Endothelial cell (in vitro differentiated cells): ENCODE measurements around the gene GLYR1. TPM values are rescaled to one million over a fixed set of nuclear protein-coding genes. Genes with fewer than 3 reads are reported as not detected.

Experiments
- DNase-seq: peaks from one replicate; pipeline ENCODE4 v3.0.0; 2021; ENCODE audit warnings: low spot score
- H3K27ac Mint-ChIP-seq: one replicate; pipeline ENCODE4 v1.8.0; 2021; ENCODE audit warnings: mixed read lengths, inconsistent platforms; ENCODE audit not compliant: unreplicated experiment
- H3K27me3 Mint-ChIP-seq: one replicate; pipeline ENCODE4 v1.8.0; 2021; ENCODE audit warnings: mild to moderate bottlenecking, moderate library complexity, mixed read lengths, inconsistent platforms; ENCODE audit not compliant: unreplicated experiment
- H3K36me3 Mint-ChIP-seq: one replicate; pipeline ENCODE4 v1.8.0; 2021; ENCODE audit warnings: mild to moderate bottlenecking, low read depth, mixed read lengths, inconsistent platforms; ENCODE audit not compliant: unreplicated experiment
- H3K4me1 Mint-ChIP-seq: one replicate; pipeline ENCODE4 v1.8.0; 2021; ENCODE audit warnings: mild to moderate bottlenecking, mixed read lengths, inconsistent platforms; ENCODE audit not compliant: unreplicated experiment
- H3K4me3 Mint-ChIP-seq: one replicate; pipeline ENCODE4 v1.8.0; 2021; ENCODE audit warnings: mild to moderate bottlenecking, mixed read lengths, inconsistent platforms; ENCODE audit not compliant: unreplicated experiment
- H3K9me3 Mint-ChIP-seq: one replicate; pipeline ENCODE4 v1.8.0; 2021; ENCODE audit warnings: mixed read lengths, inconsistent platforms; ENCODE audit not compliant: unreplicated experiment
- CTCF ChIP-seq: fragments of 200-600 bp; sonication (generic); IDR thresholded peaks from one replicate; pipeline ENCODE4 v1.5.0; 2021; ENCODE audit warnings: antibody characterized with exemption; ENCODE audit not compliant: unreplicated experiment
- total RNA-seq: library from RNA; stranded (reverse); fragmentation: NEBNext Ultra II Directional; extraction: Animal tissue kit (Norgen Biotek cat#: 25700); gene quantifications from one replicate; pipeline ENCODE4 v1.2.1, GENCODE V29; 2021; ENCODE audit not compliant: unreplicated experiment

The GLYR1 gene
- total RNA-seq, 1 donor from 2014 or later: 111 TPM

GRCh38 chr16:4763791-4764190 is 83.3 kb downstream of the GLYR1 start:
- Mint-ChIP-seq H3K4me1 (peaks cover 15% of the 10 kb centered on the region), H3K4me3 (no peak overlapping the region), H3K27me3 (peaks cover 10% of the 10 kb centered on the region), H3K9me3 (no peaks in the 10 kb centered on the region), H3K36me3 (peaks cover 49% of the 10 kb centered on the region), H3K27ac (no peak overlapping the region)
- no peak for DNase-seq
- TF ChIP-seq CTCF: no peak

GRCh38 chr16:4762205-4762604 is 84.9 kb downstream of the GLYR1 start:
- Mint-ChIP-seq H3K27ac (no peak overlapping the region), H3K4me3 (no peak overlapping the region), H3K9me3 (no peaks in the 10 kb centered on the region), H3K4me1 (peaks cover 8% of the 10 kb centered on the region), H3K27me3 (peaks cover 10% of the 10 kb centered on the region), H3K36me3 (peaks cover 58% of the 10 kb centered on the region)
- no peak for DNase-seq
- TF ChIP-seq CTCF: no peak

GRCh38 chr16:4760221-4760910 is 86.7 kb downstream of the GLYR1 start:
- Mint-ChIP-seq H3K27ac (peak overlapping the region; percentile 50), H3K27me3 (peaks cover 6% of the 10 kb centered on the region), H3K9me3 (no peaks in the 10 kb centered on the region), H3K4me1 (no peaks in the 10 kb centered on the region), H3K4me3 (peak overlapping the region; percentile 83), H3K36me3 (peaks cover 65% of the 10 kb centered on the region)
- DNase-seq: no peak
- TF ChIP-seq CTCF: peak; percentile 18

GRCh38 chr16:4755687-4756086 is 91.4 kb downstream of the GLYR1 start:
- Mint-ChIP-seq H3K27ac (no peak overlapping the region), H3K36me3 (peaks cover 54% of the 10 kb centered on the region), H3K4me1 (no peaks in the 10 kb centered on the region)

More at GRCh38 chr16:4755687-4756086, 91.4 kb downstream of the GLYR1 start:
- TF ChIP-seq CTCF: no peak
- Mint-ChIP-seq H3K9me3 (no peaks in the 10 kb centered on the region), H3K4me3 (peak overlapping the region; percentile 67), H3K27me3 (peaks cover 3% of the 10 kb centered on the region)
- no peak for DNase-seq
